Stimulated activated CD8-positive, alpha-beta memory T cell treated with anti-CD3 and anti-CD28 coated beads, Interleukin-15, amount 100 ng/mL, for 24 hours (primary cell): Measurements from ENCODE around the gene CFAP73.

Experiments
- DNase-seq: peaks from one replicate; pipeline ENCODE4 v3.0.0-alpha.2; 2020; ENCODE audit warnings: low read depth

CFAP73 gene

DNA sequence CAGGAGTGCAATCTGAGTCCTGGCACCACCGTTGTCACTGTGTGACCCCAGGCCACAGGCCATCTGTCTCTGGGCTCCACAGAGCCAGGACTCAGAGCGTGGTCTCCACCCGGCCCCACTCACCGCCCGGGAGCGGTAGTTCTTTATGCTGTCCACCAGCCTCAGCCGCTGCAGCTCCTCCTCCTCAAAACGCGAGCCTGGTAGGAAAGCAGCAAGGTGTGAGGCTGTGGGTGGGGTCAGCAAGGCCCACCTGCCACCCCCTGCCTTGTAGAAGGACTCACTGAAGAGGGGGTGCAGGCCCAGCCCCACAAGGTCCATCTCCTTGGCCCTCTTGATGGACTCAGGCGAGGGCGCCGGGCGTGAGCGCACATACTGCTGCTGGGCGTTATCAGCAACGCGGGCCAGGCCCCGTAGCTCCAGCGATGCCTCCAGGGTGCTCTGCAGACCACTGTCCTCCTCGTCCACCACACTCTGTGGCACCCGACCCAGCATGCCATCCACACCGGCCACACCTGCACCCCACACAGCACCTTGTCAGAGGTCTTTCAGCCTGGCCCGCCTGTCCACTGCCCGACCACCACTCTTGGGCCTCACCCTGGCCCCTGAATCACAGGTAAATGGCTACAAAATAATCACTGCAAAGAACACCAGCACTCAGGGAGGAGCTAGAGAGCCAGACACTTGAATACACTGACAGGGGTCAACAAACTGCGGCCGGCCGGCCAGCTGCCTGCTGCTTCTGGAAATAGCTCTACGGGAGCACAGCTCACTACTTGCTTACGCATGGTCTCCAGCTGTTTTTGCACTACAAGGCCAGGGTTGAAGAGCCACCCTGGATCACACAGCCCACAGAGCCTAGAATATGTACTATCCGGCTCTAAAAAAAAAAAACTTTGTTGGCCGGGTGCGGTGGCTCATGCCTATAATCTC lies 16.3 kb downstream of the CFAP73 start:
- DNase-seq, result no peak

DNA sequence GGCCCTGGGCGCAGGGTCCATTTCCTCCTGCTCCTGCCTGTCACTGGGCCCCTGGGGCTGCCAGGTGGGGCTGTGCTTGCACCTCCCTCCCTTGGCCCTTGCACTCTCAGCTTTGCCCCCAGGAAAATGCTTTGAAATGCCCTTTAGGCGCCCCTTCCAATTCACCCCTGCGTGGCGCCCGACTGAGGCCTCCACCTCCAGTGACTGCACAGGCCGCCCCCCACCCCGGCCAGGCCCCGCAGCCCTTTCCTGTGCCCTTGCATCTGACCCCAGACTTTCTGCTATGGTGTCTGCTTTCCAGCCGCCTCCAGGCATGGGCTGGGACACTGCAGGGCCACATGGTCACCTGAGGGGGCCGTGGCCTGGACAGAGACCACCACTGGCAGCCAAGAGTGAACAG lies 18.3 kb downstream of the CFAP73 start:
- DNase-seq, result no peak

- no peak for DNase-seq
Observed at GRCh38 chr12:113169697-113170096, 20.2 kb downstream of the CFAP73 start.

- DNase-seq, result no peak
Observed at GRCh38 chr12:113170457-113170856, 20.9 kb downstream of the CFAP73 start.

DNA sequence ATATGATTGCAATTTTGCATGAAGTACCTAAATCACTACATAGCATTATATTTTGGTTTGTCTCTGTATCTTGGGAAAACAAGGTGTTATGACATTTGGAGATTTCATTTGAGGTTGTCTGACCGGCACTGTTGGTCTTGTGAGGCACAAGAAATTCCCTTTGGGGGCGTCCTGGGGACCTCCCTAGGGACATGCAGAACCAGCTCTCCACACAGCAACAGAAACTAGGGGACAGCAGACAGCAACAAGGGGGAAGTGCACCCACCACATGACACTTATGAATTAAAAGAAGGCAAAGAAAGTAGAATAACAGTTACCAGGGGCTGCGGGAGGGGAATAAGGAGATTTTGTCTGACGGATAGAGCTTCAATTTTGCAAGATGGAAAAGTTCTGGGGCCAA lies 21.4 kb downstream of the CFAP73 start:
- no peak for DNase-seq

- no peak for DNase-seq
Observed at GRCh38 chr12:113171543-113171942, 22.0 kb downstream of the CFAP73 start.

GRCh38 chr12:113172185-113172584 lies 22.7 kb downstream of the CFAP73 start:
- DNase-seq, result no peak

GRCh38 chr12:113173081-113173698 lies 23.7 kb downstream of the CFAP73 start:
- DNase-seq, result no peak

- peak; percentile 62 for DNase-seq
Observed at GRCh38 chr12:113174461-113175384, 25.2 kb downstream of the CFAP73 start.

GRCh38 chr12:113179023-113179422 lies 29.5 kb downstream of the CFAP73 start:
- no peak for DNase-seq

- DNase-seq, result no peak
Observed at GRCh38 chr12:113180333-113180732, 30.8 kb downstream of the CFAP73 start.

DNA sequence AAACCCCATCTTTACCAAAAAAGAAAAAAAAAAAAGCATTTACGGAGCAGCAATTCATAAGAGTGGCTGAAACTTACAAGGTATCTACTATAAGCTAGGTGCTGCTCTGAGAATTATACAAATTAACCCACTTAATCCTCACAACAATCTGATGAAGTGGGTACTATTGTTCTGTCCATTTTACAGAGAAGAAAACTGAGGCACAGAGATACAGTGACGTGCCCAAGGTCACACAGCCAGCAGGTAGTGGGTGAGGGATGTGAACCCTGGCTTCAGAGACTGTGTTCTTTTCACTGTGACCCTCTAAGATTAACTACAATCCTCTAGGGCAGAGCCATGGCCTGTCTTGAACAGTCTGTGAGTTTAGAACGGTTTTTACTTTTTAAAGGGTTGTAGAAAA lies 32.5 kb downstream of the CFAP73 start:
- no peak for DNase-seq

DNA sequence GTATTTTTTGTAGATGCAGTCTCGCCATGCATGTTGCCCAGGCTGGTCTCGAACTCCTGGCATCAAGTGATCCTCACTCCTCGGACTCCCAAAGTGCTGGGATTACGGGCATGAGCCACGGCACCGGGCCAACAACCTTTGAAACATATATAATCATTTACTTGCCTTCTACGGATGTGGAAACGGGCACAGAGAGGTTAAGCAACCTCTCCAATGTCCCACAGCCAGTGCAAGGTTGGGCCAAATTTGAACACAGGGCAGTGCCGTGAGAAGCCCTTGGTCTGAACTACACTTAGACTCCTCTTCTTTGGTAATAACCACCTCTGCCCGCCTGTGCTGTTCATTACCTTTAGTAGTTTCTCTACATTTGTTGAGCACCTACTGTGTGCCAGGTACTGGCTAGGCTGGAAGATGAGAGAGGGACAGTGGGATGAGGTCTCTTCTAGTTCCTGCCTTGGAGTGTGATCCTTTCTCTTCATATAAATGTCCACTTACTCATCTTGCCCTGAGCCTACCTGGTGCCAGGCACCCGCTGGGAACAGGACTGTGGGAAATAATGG lies 33.6 kb downstream of the CFAP73 start:
- no peak for DNase-seq

- no peak for DNase-seq
Observed at GRCh38 chr12:113184098-113184899, 34.8 kb downstream of the CFAP73 start.

- DNase-seq, result peak; percentile 71
Observed at GRCh38 chr12:113184900-113185179, 35.3 kb downstream of the CFAP73 start.

- peak; percentile 71 for DNase-seq
Observed at GRCh38 chr12:113185180-113186032, 35.9 kb downstream of the CFAP73 start, which contains the start of the genes DDX54 and RITA1. Gene DDX54 (minus strand): TSS chr12:113185478. CDS start chr12:113185451, 27 bp downstream. Gene RITA1 (plus strand): TSS chr12:113185721. CDS start chr12:113186747, 1,026 bp downstream.

DNA sequence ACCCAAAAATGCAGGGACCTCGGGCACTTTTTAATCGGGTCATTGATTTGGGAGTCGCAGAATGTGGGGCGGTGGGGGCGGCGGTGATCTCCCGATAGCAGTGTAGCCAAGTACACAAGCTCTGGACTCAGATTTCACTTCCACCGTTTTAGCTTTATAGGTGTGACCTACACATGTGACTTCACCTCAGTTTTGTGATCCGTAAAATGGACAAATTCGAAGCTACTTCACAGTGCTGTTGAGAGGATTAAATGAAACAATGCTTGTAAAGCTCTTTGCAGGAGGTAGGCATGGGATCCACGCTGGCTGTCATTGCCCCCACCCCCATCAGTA lies 36.5 kb downstream of the CFAP73 start:
- DNase-seq, result no peak

GRCh38 chr12:113186666-113187325 lies 37.3 kb downstream of the CFAP73 start:
- DNase-seq, result no peak

- DNase-seq, result no peak
Observed at GRCh38 chr12:113189361-113189760, 39.8 kb downstream of the CFAP73 start.

GRCh38 chr12:113190761-113191160 lies 41.2 kb downstream of the CFAP73 start:
- DNase-seq, result no peak
